GM21619 (cell line): ENCODE results near the gene TXLNA.
"Not testable (repeated sequence)": the region's sequence is repeated elsewhere in the genome, so short reads cannot be mapped to it uniquely, and the experiment has no call there.

Experiments
- ATAC-seq: cut with Tn5 transposase; IDR thresholded peaks from one replicate; pipeline ENCODE4 v1.9.1; 2021; ENCODE audit not compliant: unreplicated experiment

The TXLNA gene

DNA sequence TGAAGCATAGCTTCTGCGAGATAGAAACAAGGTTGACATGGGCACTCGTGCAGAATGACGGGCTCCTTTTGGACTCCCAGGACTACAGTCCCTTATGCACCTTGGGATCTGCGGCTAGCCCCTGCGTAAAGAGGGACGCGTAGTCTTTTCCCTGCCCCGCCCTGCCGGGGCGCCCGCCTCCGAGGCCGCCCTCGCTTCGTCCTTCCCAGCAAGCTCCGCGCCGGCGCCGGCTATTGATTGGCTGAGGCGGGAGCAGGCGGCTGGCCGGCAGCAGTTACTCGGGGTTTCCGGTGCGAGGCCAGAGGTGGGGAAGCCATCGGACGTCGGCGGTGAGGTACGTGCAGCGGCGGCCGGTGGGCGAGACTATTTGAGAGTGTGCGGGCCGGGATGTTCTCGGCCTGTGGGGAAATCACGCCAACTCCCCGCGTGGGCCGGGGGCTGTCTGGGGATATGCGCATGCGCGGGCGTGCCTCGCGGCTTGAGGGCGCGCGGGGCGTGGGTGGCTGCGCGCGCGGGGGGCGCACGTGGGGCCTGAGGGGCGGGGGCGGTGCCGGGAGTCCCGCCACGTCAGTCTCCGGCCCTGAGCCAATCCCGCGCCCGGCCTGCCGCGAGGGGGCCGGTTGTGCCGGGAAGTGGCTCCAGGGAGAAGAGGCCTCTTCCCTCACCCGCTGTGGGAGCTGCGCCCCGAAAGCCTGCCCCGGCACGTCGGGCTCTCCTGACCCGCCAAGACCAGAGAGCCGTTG is at the start of gene TXLNA:
TSS of gene TXLNA (plus strand) at position 233 of the 743 bp plus-strand sequence. CDS start 671 bp downstream, outside the sequence.
- peak; percentile 80 for ATAC-seq

- ATAC-seq: not testable (repeated sequence)
These were observed 45.6 kb upstream of the TXLNA start for GRCh38 chr1:32133950-32134280.

DNA sequence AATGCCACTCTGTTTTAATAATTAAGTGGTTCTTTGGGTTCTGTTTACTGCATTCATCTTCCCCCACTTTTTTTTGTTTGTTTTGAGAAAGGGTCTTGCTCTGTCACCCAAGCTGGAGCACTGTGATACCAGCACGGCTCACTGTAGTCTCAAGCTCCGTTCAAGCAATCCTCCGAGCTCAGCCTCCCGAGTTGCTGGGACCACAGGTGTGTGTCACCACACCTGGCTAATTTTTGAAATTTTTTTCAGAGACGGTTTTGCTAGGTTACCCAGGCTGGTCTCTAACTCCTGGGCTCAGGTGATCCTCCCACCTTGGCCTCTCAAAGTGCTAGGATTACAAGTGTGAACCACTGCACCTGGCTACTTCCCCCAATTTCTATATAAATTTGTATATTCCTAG is 42.4 kb upstream of the TXLNA start:
- ATAC-seq: no peak

GRCh38 chr1:32138965-32139364 is 40.5 kb upstream of the TXLNA start:
- no peak for ATAC-seq

GRCh38 chr1:32142446-32143301 is 36.8 kb upstream of the TXLNA start:
- ATAC-seq: no peak

GRCh38 chr1:32143302-32143695 is 36.2 kb upstream of the TXLNA start:
- not testable (repeated sequence) for ATAC-seq

DNA sequence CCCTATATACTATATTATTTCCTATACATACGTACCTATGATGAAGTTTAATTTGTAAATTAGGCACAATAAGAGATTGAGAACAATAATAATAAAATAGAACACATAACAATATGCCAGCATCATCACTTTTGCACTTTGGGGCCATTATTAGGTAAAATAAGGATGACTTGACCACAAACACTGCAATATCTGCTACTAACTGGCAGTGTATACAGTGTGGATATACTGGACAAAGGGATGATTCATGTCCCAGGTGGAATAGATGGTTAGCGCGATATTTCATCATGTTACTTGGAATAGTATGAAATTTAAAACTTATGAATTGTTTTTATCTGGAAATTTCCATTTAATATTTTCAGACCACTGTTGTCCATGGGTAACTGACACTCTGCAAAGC is 35.4 kb upstream of the TXLNA start:
- ATAC-seq: no peak

GRCh38 chr1:32147799-32148198 is 31.7 kb upstream of the TXLNA start:
- ATAC-seq: not testable (repeated sequence)

- ATAC-seq: no peak
These were observed 28.6 kb upstream of the TXLNA start for GRCh38 chr1:32150847-32151246.

DNA sequence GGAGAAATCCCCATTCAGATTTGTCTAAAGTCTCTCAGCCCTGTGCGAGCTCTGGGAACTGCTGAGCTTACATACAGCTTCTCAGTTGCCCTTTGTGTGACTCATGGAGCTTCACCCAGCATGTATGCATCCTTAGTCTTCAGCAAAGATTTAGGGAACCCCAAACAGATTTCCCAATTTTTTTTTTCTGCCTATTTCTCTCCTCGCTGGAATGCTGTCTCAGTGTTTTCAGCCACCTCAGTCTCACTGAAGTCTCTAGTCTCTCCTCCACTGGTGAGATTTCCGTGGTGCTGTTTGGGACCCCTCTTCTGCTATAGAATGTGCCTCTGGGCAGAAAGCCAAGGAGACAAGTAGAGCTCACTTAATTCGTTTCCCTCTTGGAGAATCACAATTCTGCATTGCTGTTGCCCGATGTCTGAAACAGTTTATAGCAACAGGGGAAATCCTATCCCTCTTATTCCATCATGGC is 28.1 kb upstream of the TXLNA start:
- no peak for ATAC-seq

- ATAC-seq: no peak
These were observed 20.3 kb upstream of the TXLNA start for GRCh38 chr1:32159189-32159588.

- ATAC-seq: no peak
These were observed 16.1 kb upstream of the TXLNA start for GRCh38 chr1:32163405-32163804.

- not testable (repeated sequence) for ATAC-seq
These were observed 13.8 kb upstream of the TXLNA start for GRCh38 chr1:32165633-32166032.

- no peak for ATAC-seq
These were observed 8.5 kb upstream of the TXLNA start for GRCh38 chr1:32170991-32171390.

- ATAC-seq: no peak
These were observed 6.7 kb upstream of the TXLNA start for GRCh38 chr1:32172621-32173245.

DNA sequence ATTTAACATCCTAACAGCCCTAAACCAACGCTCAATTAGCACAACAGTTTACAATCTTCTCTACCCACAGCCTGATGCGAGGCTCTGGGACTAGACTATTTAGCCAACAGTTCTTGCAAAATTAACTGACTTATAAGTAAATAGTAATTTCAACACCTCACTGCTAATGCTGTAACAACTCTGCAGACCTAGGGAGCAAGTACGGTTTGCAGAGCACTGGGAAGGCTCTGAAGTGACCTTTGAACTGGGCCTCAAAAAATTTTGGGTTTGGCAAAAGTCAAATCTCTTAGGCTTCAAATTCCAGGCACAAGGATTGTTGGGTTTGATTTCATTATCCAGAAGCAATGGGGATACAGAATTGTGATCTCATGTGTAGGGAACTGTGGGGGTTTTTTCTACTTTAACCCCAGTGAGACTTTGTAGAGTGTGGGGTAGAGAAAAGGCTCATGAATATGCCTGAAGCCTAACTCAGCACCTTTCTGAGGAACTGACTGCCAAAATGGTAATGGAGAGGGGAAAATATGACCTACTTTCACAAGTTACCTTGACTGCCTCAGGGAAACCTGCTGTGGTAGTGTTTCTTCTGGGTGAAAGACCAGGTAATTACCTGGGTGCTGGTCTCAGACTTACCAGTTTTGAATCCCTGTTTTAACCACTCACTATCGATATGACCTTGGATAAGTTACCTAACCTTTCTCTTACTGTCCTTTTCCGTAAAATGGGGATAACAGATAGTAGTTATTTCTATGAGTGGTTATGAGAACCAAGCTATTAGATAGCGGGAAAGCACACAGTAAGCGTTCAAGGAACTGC is 889 bp upstream of the TXLNA start:
- no peak for ATAC-seq

- no peak for ATAC-seq
These were observed 357 bp upstream of the TXLNA start for GRCh38 chr1:32179193-32179442.

DNA sequence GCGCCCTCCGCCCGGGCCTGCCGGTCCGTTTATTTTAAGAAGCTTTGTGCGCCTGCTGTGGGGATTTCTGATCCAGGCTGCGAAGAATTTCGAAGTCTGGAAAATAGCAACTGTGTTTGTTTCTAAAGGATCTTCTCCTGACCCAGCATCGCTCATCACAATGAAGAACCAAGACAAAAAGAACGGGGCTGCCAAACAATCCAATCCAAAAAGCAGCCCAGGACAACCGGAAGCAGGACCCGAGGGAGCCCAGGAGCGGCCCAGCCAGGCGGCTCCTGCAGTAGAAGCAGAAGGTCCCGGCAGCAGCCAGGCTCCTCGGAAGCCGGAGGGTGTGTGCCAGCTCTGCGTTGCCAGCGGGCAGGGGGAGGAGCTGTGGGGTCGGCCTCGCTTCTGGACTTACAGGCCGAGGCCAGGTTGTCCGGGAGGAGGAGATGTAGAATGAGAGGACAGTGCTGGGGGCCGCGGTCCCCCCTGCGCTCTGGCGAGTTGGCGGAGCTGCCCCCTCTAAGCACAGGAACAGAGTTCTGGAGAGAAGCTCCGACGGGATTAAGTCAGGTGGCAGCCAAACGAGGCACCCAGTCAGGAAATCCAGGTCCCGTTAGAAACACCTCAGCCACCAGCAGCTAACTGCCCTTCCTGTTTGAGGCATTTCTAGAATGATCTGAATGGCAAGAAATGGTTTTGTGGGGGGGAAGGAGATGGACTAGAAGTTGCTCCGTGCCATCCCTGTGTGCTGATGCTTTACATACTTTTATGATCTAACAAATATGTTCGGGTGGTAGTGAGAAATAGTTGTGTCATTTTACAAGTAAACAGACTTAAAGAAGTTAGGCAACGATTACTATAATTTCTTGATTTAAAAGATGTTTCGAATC is 948 bp downstream of the TXLNA start:
- no peak for ATAC-seq

- ATAC-seq: no peak
These were observed 1.6 kb downstream of the TXLNA start for GRCh38 chr1:32181065-32181464.

DNA sequence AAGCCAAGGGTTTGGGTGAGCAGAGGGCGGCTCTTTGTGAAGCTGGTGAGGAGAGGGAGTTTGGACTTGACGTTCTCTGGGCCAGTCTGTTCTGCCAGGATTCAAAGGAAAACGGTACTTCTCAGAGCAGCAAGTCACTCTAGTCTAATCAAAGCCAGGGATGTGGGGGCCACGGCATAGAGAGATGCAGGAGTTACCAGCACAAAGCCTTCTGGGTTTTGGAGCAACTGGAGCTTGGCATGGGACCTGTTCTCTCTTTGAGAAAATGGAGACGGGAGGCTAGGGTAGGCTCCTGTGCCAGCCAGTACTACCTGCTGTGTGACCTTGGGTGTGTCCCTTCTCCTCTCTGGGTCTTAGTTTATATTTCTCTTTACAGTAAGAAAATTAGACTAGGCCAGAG is 2.1 kb downstream of the TXLNA start:
- ATAC-seq: no peak
